Endothelial cell of umbilical vein (primary cell): ENCODE data around the gene ST6GALNAC4. TPM values are rescaled to one million over a fixed set of nuclear protein-coding genes. Genes with fewer than 3 reads are reported as not detected.
A peak's percentile ranks its signal among the peaks of the same experiment; 100 is the strongest.

Source experiments
- BruUV-seq: library from RNA; stranded (reverse); fragments of 400-500 nt; replicated peaks from 2 replicates; lab custom pipeline; 2021; lab: Mats Ljungman, UMichigan
- CTCF ChIA-PET: fragments of 300-600, 350-600 bp; sonication (Branson Sonifier 250); formaldehyde crosslinking; loops from one replicate; lab custom pipeline; 2021; ENCODE audit warnings: antibody characterized with exemption, inconsistent platforms; lab: Charles Lee
- POLR2A ChIA-PET: fragments of 300-600, 350-600 bp; sonication (Branson Sonifier 250); formaldehyde crosslinking; loops from one replicate; lab custom pipeline; 2021; ENCODE audit warnings: antibody characterized with exemption, inconsistent platforms; lab: Charles Lee
- DNase-seq: peaks from one replicate; pipeline ENCODE4 v3.0.0-alpha.2; 2011; ENCODE audit warnings: low read depth, low spot score
- FAIRE-seq: peaks from 2 replicates; lab custom pipeline; 2011; peaks lifted over from hg19 to GRCh38; lab: Jason Lieb, UNC
- H2AFZ ChIP-seq: 2 replicates; pipeline ENCODE4 v1.6.0; 2012; ENCODE audit warnings: low read depth, low read length, control low read depth, inconsistent platforms
- H3K27ac ChIP-seq: 2 replicates; pipeline ENCODE4 v1.5.1; 2011; ENCODE audit warnings: low read depth, mild to moderate bottlenecking, control low read depth, low read length, moderate library complexity; ENCODE audit not compliant: insufficient read depth
- H3K27me3 ChIP-seq, 2 experiments: 2 replicates each; pipeline versions ENCODE4 v1.6.0 to v1.6.1; 2011; ENCODE audit warnings: low read length in 2 of 2, mixed read lengths in 1 of 2; ENCODE audit not compliant: control insufficient read depth in 2 of 2, insufficient read depth in 2 of 2
- H3K36me3 ChIP-seq, 2 experiments: 2 replicates in 1 of 2; 3 replicates in 1 of 2; pipeline ENCODE4 v1.5.1; 2011; ENCODE audit warnings: low read length in 2 of 2, mild to moderate bottlenecking in 1 of 2, moderate library complexity in 1 of 2; ENCODE audit not compliant: control insufficient read depth in 2 of 2, insufficient read depth in 2 of 2; ENCODE audit errors: extremely low read depth in 1 of 2
- H3K4me1 ChIP-seq: 3 replicates; pipeline ENCODE4 v1.5.1; 2011; ENCODE audit warnings: mild to moderate bottlenecking, low read length; ENCODE audit not compliant: control insufficient read depth, insufficient read depth; ENCODE audit errors: extremely low read depth
- H3K4me2 ChIP-seq: 2 replicates; pipeline ENCODE4 v1.6.1; 2011; ENCODE audit warnings: low read length, control low read depth, mixed read lengths; ENCODE audit not compliant: insufficient read depth
- H3K4me3 ChIP-seq, 3 experiments: fragments of 200-600 bp in 1 of 3; sonication (generic), shearing (Covaris generic) in 1 of 3; replicated peaks in 1 of 3; 2 replicates each; pipeline ENCODE4 v1.5.1; 2011 to 2016; ENCODE audit warnings: control low read depth in 3 of 3, low read length in 3 of 3, mild to moderate bottlenecking in 2 of 3, inconsistent platforms in 1 of 3, low read depth in 1 of 3, moderate library complexity in 1 of 3; ENCODE audit not compliant: insufficient read depth in 1 of 3
- H3K79me2 ChIP-seq: 2 replicates; pipeline ENCODE4 v1.6.0; 2012; ENCODE audit warnings: low read length, inconsistent platforms; ENCODE audit not compliant: control insufficient read depth, insufficient read depth
- H3K9ac ChIP-seq: replicated peaks from 2 replicates; pipeline ENCODE3; 2011; ENCODE audit warnings: low read length, control low read depth; ENCODE audit not compliant: insufficient read depth; ENCODE audit errors: extremely low read depth
- H3K9me1 ChIP-seq: replicated peaks from 3 replicates; pipeline ENCODE4 v1.6.0; 2011; ENCODE audit warnings: mild to moderate bottlenecking, low read length; ENCODE audit not compliant: control insufficient read depth, insufficient read depth; ENCODE audit errors: extremely low read depth
- H3K9me3 ChIP-seq: replicated peaks from 2 replicates; pipeline ENCODE4 v1.5.1; 2012; ENCODE audit warnings: low read length, inconsistent platforms; ENCODE audit not compliant: control insufficient read depth, insufficient read depth
- H4K20me1 ChIP-seq: replicated peaks from 2 replicates; pipeline ENCODE3; 2011; ENCODE audit warnings: mild to moderate bottlenecking, low read length; ENCODE audit not compliant: control insufficient read depth, insufficient read depth; ENCODE audit errors: extremely low read depth
- EZH2 ChIP-seq: IDR thresholded peaks from 2 replicates; pipeline ENCODE4 v1.6.1; 2012; ENCODE audit warnings: borderline replicate concordance, low read depth, mild to moderate bottlenecking, moderate library complexity, low read length, inconsistent platforms; ENCODE audit not compliant: severe bottlenecking
- FOS ChIP-seq: IDR thresholded peaks from 2 replicates; pipeline ENCODE4 v1.6.1; 2011; ENCODE audit warnings: mild to moderate bottlenecking, low read length, moderate library complexity, borderline replicate concordance; ENCODE audit not compliant: insufficient read depth
- JUN ChIP-seq: IDR thresholded peaks from 2 replicates; pipeline ENCODE4 v1.6.1; 2011; ENCODE audit warnings: borderline replicate concordance, low read depth; ENCODE audit not compliant: insufficient read length, insufficient read depth
- MYC ChIP-seq: IDR thresholded peaks from one replicate; pipeline ENCODE4 v1.6.1; 2011; ENCODE audit warnings: mild to moderate bottlenecking, low read depth, low read length
- POLR2A ChIP-seq: IDR thresholded peaks from 2 replicates; pipeline ENCODE4 v1.6.1; 2012; ENCODE audit warnings: low read depth, mild to moderate bottlenecking, control low read depth, low read length
- POLR2AphosphoS5 ChIP-seq: IDR thresholded peaks from 2 replicates; pipeline ENCODE4 v1.6.1; 2012; ENCODE audit warnings: low read depth, mild to moderate bottlenecking, control low read depth, low read length, moderate library complexity; ENCODE audit not compliant: insufficient read depth
- dilution Hi-C: fragments of 300-500 bp; cut with MboI; formaldehyde crosslinking; loops from one replicate; pipeline ENCODE4 v1.15.0; 2019; ENCODE audit warnings: low sequenced_read_pairs; ENCODE audit not compliant: extremely low pct_ligation_motif_present
- intact Hi-C: fragments of 100-400 bp; cut with micrococcal nuclease; formaldehyde crosslinking; loops from one replicate; pipeline ENCODE4 v1.10.0; 2022
- polyA plus RNA-seq, 4 experiments: library from polyadenylated mRNA; depleted of rRNA in 3 of 4; stranded (reverse) in 3 of 4; unstranded in 1 of 4; fragments of >200 nt; gene quantifications; 2 replicates each; pipeline versions ENCODE4 v1.2.1 to v1.2.3, GENCODE V29; 2011 to 2012; ENCODE audit warnings: missing spikeins in 1 of 4
- total RNA-seq: library from RNA; stranded (reverse); gene quantifications from 2 replicates; pipeline ENCODE4 v1.2.3, GENCODE V29; 2021
- TF ChIP-seq, protein P1 (sequence below), 2 donors: IDR thresholded peaks; 1 replicate in 1 of 2; 2 replicates in 1 of 2; pipeline ENCODE4 v1.5.1; 2011; ENCODE audit warnings: low read length in 2 of 2, mild to moderate bottlenecking in 2 of 2, moderate library complexity in 2 of 2, control low read depth in 1 of 2, inconsistent platforms in 1 of 2, low read depth in 1 of 2; ENCODE audit not compliant: insufficient read depth in 1 of 2; ENCODE audit errors: extremely low read depth in 1 of 2
- TF ChIP-seq, protein P2 (sequence below): IDR thresholded peaks from 2 replicates; pipeline ENCODE4 v1.6.1; 2011; ENCODE audit not compliant: insufficient read depth, insufficient read length

The ST6GALNAC4 gene
- total and polyA plus RNA-seq, 2 donors (not counting 3 experiments of a cell fraction or from before 2014, with no cell fraction given), result 45.9 to 85.3 TPM

DNA sequence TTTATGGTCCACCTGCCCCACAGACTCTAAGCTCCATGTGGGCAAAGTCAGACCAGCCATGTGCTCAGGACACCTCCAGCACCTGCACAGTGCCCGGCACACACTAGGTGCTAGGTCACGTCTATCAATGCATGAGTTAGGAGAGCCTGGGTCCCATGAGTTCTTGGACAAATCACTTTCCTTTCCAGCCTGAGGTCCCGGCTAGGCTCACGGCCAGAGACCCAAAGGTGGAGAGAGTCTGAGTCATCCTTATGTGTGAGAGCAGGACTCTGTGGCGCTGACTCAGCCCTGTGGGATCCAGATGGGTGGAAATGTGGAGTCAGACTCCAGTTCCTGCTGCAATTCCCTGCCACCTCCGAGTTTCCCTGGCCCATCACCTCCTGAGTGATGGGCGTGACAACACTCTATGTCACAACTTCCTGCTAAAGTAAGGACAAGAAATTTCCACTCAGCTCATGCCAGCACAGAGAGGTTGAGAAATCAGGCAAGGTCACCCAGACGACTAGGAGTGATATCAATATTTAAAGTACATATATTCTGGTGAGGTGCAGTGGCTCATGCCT lies 2.5 kb upstream of the ST6GALNAC4 start:
- ChIA-PET CTCF (interaction anchor here (0.6 to 4.5 kb wide), 12 partner anchors 10 to 705 kb away, joined by 3 to 38 read pairs (median 3); partner anchors contain the start of genes ENG, ST6GALNAC6 and TOR2A), POLR2A (no interaction called here)
- Histone ChIP-seq H4K20me1 (no peaks in the 10 kb centered on the region), H3K9ac (no peak overlapping the region), H3K79me2 (peaks cover 12% of the 10 kb centered on the region), H3K9me3 (no peaks in the 10 kb centered on the region), H2AFZ (no peak overlapping the region), H3K9me1 (no peaks in the 10 kb centered on the region), H3K27me3 (no peaks in the 10 kb centered on the region), H3K36me3 (peaks cover 0 to 2% of the 10 kb centered on the region in 2 experiments), H3K4me2 (no peak overlapping the region), H3K27ac (peak overlapping the region; percentile 66), H3K4me1 (peaks cover 39% of the 10 kb centered on the region), H3K4me3 (no peak overlapping the region)
- FAIRE-seq, result peak; percentile 100
- dilution Hi-C loops, result no loop called here
- BruUV-seq, result no TSS peak
- TF ChIP-seq, protein P1, sequence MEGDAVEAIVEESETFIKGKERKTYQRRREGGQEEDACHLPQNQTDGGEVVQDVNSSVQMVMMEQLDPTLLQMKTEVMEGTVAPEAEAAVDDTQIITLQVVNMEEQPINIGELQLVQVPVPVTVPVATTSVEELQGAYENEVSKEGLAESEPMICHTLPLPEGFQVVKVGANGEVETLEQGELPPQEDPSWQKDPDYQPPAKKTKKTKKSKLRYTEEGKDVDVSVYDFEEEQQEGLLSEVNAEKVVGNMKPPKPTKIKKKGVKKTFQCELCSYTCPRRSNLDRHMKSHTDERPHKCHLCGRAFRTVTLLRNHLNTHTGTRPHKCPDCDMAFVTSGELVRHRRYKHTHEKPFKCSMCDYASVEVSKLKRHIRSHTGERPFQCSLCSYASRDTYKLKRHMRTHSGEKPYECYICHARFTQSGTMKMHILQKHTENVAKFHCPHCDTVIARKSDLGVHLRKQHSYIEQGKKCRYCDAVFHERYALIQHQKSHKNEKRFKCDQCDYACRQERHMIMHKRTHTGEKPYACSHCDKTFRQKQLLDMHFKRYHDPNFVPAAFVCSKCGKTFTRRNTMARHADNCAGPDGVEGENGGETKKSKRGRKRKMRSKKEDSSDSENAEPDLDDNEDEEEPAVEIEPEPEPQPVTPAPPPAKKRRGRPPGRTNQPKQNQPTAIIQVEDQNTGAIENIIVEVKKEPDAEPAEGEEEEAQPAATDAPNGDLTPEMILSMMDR (IDR thresholded peaks at IDR 0.05; ENCODE audit: extremely low read depth in 1 of 2, insufficient read depth in 1 of 2, low read depth in 1 of 2, low read length in 2 of 2), result no peak
- TF ChIP-seq MYC (peak; percentile 69), FOS (peak; percentile 99), JUN (peak; percentile 95), POLR2AphosphoS5 (peak; percentile 95), EZH2 (no peak), POLR2A (no peak)
- TF ChIP-seq, protein P2, sequence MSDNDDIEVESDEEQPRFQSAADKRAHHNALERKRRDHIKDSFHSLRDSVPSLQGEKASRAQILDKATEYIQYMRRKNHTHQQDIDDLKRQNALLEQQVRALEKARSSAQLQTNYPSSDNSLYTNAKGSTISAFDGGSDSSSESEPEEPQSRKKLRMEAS, result no peak
- intact Hi-C loops, result loop anchor here (1.0 to 10.0 kb wide), 5 partner anchors 37 to 417 kb away; no protein-coding TSS in a partner anchor
- peak; percentile 99 for DNase-seq
